IMR-90 (cell line): ENCODE results near the gene PODXL2. TPM values are rescaled to one million over a fixed set of nuclear protein-coding genes. Genes with fewer than 3 reads are reported as not detected.

Experiments used
- ATAC-seq: fragments of 200-7000 bp; cut with Tn5 transposase; 2 replicates; pipeline ENCODE4 v1.9.1; 2020; ENCODE audit warnings: low read depth, mild to moderate bottlenecking, moderate library complexity
- BruUV-seq: library from RNA; stranded (reverse); fragments of 400-500 nt; replicated peaks from 2 replicates; lab custom pipeline; 2021; lab: Mats Ljungman, UMichigan
- CTCF ChIA-PET: fragments of 300-600 bp; formaldehyde crosslinking; extraction: SDS; loops from one replicate; lab custom pipeline; 2021; ENCODE audit warnings: antibody characterized with exemption; lab: Yijun Ruan, JAX
- POLR2A ChIA-PET: fragments of 300-600 bp; sonication (Branson Sonifier 250); formaldehyde crosslinking; loops from one replicate; lab custom pipeline; 2022; ENCODE audit warnings: antibody characterized with exemption; ENCODE audit not compliant: unreplicated experiment; lab: Charles Lee
- DNase-seq: peaks from one replicate; pipeline ENCODE4 v3.0.0; 2013
- H2AFZ ChIP-seq: replicated peaks from 2 replicates; pipeline ENCODE3; 2013; ENCODE audit warnings: low read length, mild to moderate bottlenecking; ENCODE audit not compliant: poor library complexity
- H2AK5ac ChIP-seq: 2 replicates; pipeline ENCODE4 v1.6.1; 2013; ENCODE audit warnings: low read depth, low read length, inconsistent platforms
- H2AK9ac ChIP-seq: replicated peaks from 2 replicates; pipeline ENCODE3; 2013; ENCODE audit warnings: mild to moderate bottlenecking, low read depth, low read length, moderate library complexity; ENCODE audit not compliant: poor library complexity
- H2BK120ac ChIP-seq: 2 replicates; pipeline ENCODE4 v1.6.1; 2013; ENCODE audit warnings: low read depth, low read length, inconsistent platforms
- H2BK15ac ChIP-seq: 3 replicates; pipeline ENCODE4 v1.6.1; 2013; ENCODE audit warnings: low read depth, low read length, inconsistent platforms
- H2BK20ac ChIP-seq: 2 replicates; pipeline ENCODE4 v1.6.1; 2013; ENCODE audit warnings: low read depth, mild to moderate bottlenecking, inconsistent platforms, low read length, moderate library complexity
- H2BK5ac ChIP-seq: 2 replicates; pipeline ENCODE4 v1.6.1; 2013; ENCODE audit warnings: mild to moderate bottlenecking, low read depth, low read length, inconsistent platforms; ENCODE audit not compliant: poor library complexity, severe bottlenecking
- H3K14ac ChIP-seq: replicated peaks from 2 replicates; pipeline ENCODE4 v1.6.1; 2013; ENCODE audit warnings: low read depth, low read length, inconsistent platforms
- H3K18ac ChIP-seq: 2 replicates; pipeline ENCODE4 v1.6.1; 2013; ENCODE audit warnings: low read depth, low read length, control low read depth
- H3K23ac ChIP-seq: 2 replicates; pipeline ENCODE4 v1.6.1; 2013; ENCODE audit warnings: low read depth, low read length, inconsistent platforms
- H3K27ac ChIP-seq: 2 replicates; pipeline ENCODE4 v1.5.1; 2013; ENCODE audit warnings: mild to moderate bottlenecking, control low read depth, low read length; ENCODE audit not compliant: insufficient read depth
- H3K27me3 ChIP-seq: 2 replicates; pipeline ENCODE4 v1.6.1; 2013; ENCODE audit warnings: low read length; ENCODE audit not compliant: control insufficient read depth, insufficient read depth
- H3K36me3 ChIP-seq: 2 replicates; pipeline ENCODE4 v1.6.1; 2013; ENCODE audit warnings: low read length, mixed read lengths; ENCODE audit not compliant: control insufficient read depth, insufficient read depth
- H3K4ac ChIP-seq: 2 replicates; pipeline ENCODE4 v1.6.1; 2013; ENCODE audit warnings: low read depth, low read length, inconsistent platforms
- H3K4me1 ChIP-seq: 2 replicates; pipeline ENCODE4 v1.6.1; 2013; ENCODE audit warnings: low read length, mixed read lengths; ENCODE audit not compliant: control insufficient read depth, insufficient read depth
- H3K4me2 ChIP-seq: 2 replicates; pipeline ENCODE4 v1.6.1; 2013; ENCODE audit warnings: low read depth, mild to moderate bottlenecking, control low read depth, low read length, moderate library complexity
- H3K4me3 ChIP-seq: 2 replicates; pipeline ENCODE4 v1.5.1; 2013; ENCODE audit warnings: low read depth, mild to moderate bottlenecking, control low read depth, low read length, moderate library complexity; ENCODE audit not compliant: insufficient read depth
- H3K56ac ChIP-seq: 2 replicates; pipeline ENCODE4 v1.6.1; 2013; ENCODE audit warnings: low read length, inconsistent platforms; ENCODE audit not compliant: insufficient read depth; ENCODE audit errors: extremely low read depth
- H3K79me1 ChIP-seq, 2 experiments: 2 replicates each; pipeline ENCODE4 v1.6.1; 2013; ENCODE audit warnings: low read length in 2 of 2, inconsistent platforms in 1 of 2, low read depth in 1 of 2
- H3K9ac ChIP-seq: 2 replicates; pipeline ENCODE4 v1.6.1; 2013; ENCODE audit warnings: low read depth, low read length, control low read depth
- H3K9me1 ChIP-seq: 2 replicates; pipeline ENCODE4 v1.6.1; 2013; ENCODE audit warnings: low read length, inconsistent platforms; ENCODE audit not compliant: insufficient read depth
- H3K9me3 ChIP-seq: 2 replicates; pipeline ENCODE4 v1.6.1; 2013; ENCODE audit warnings: low read length; ENCODE audit not compliant: control insufficient read depth, insufficient read depth
- H4K20me1 ChIP-seq: 2 replicates; pipeline ENCODE4 v1.6.1; 2013; ENCODE audit warnings: low read length, inconsistent platforms; ENCODE audit not compliant: insufficient read depth
- H4K5ac ChIP-seq: 2 replicates; pipeline ENCODE4 v1.6.1; 2013; ENCODE audit warnings: mild to moderate bottlenecking, low read depth, low read length, control low read depth
- H4K8ac ChIP-seq, 2 experiments: 2 replicates each; pipeline ENCODE4 v1.6.1; 2013; ENCODE audit warnings: low read depth in 2 of 2, low read length in 2 of 2, control low read depth in 1 of 2, inconsistent platforms in 1 of 2
- H4K91ac ChIP-seq: 2 replicates; pipeline ENCODE4 v1.6.1; 2013; ENCODE audit warnings: low read depth, low read length, inconsistent platforms; ENCODE audit not compliant: insufficient read depth
- BHLHE40 ChIP-seq: fragments of 150-350 bp; IDR thresholded peaks from 2 replicates; pipeline ENCODE4 v1.6.1; 2016; ENCODE audit warnings: mild to moderate bottlenecking, low read depth, low read length
- CEBPB ChIP-seq: IDR thresholded peaks from 2 replicates; pipeline ENCODE4 v1.6.1; 2012; ENCODE audit warnings: low read depth, low read length, improper control_type of control experiment
- CHD1 ChIP-seq: IDR thresholded peaks from 2 replicates; pipeline ENCODE4 v1.6.1; 2012; ENCODE audit warnings: low read depth, low read length, improper control_type of control experiment
- FOS ChIP-seq: fragments of 150-350 bp; IDR thresholded peaks from 2 replicates; pipeline ENCODE4 v1.6.1; 2016; ENCODE audit warnings: low read depth, low read length
- MAFK ChIP-seq: IDR thresholded peaks from 2 replicates; pipeline ENCODE4 v1.6.1; 2012; ENCODE audit warnings: low read depth, low read length, improper control_type of control experiment
- MAZ ChIP-seq: IDR thresholded peaks from 2 replicates; pipeline ENCODE4 v1.6.1; 2012; ENCODE audit warnings: low read depth, mild to moderate bottlenecking, low read length, improper control_type of control experiment, moderate library complexity, borderline replicate concordance
- MXI1 ChIP-seq: IDR thresholded peaks from 2 replicates; pipeline ENCODE4 v1.6.1; 2012; ENCODE audit warnings: low read depth, mild to moderate bottlenecking, low read length, moderate library complexity, borderline replicate concordance
- NFE2L2 ChIP-seq: fragments of 150-350 bp; IDR thresholded peaks from 2 replicates; pipeline ENCODE4 v1.6.1; 2016; ENCODE audit warnings: low read depth, mild to moderate bottlenecking, low read length
- POLR2A ChIP-seq: IDR thresholded peaks from 2 replicates; pipeline ENCODE4 v1.6.1; 2012; ENCODE audit warnings: mild to moderate bottlenecking, low read depth, low read length
- RAD21 ChIP-seq: IDR thresholded peaks from 2 replicates; pipeline ENCODE4 v1.6.1; 2012; ENCODE audit warnings: low read length, improper control_type of control experiment
- RCOR1 ChIP-seq: IDR thresholded peaks from 2 replicates; pipeline ENCODE4 v1.6.1; 2012; ENCODE audit warnings: mild to moderate bottlenecking, low read length, improper control_type of control experiment; ENCODE audit not compliant: insufficient replicate concordance
- RFX5 ChIP-seq: IDR thresholded peaks from 2 replicates; pipeline ENCODE4 v1.8.0; 2012; ENCODE audit warnings: low read depth, mild to moderate bottlenecking, low read length, moderate library complexity
- SMC3 ChIP-seq: fragments of 150-350 bp; IDR thresholded peaks from 2 replicates; pipeline ENCODE4 v1.6.1; 2016; ENCODE audit warnings: low read depth, mild to moderate bottlenecking, antibody characterized with exemption, low read length, moderate library complexity
- dilution Hi-C: fragments of 300-500 bp; cut with HindIII; formaldehyde crosslinking; loops from one replicate; pipeline ENCODE4 v1.14.3; 2018; ENCODE audit warnings: low sequenced_read_pairs; ENCODE audit not compliant: unreplicated experiment
- in situ Hi-C: fragments of 300-500 bp; cut with MboI; formaldehyde crosslinking; loops from 3 replicates; pipeline ENCODE4 v1.14.3; 2019; ENCODE audit warnings: low sequenced_read_pairs, inconsistent platforms, mixed read lengths
- intact Hi-C: fragments of 100-400 bp; cut with micrococcal nuclease; formaldehyde crosslinking; loops from 2 replicates; pipeline ENCODE4 v1.10.0; 2022
- polyA plus RNA-seq, 3 experiments: library from polyadenylated mRNA; depleted of rRNA; stranded (reverse); fragments of >200 nt; gene quantifications; 2 replicates each; pipeline ENCODE4 v1.2.3, GENCODE V29; 2012; ENCODE audit warnings: low replicate concordance in 1 of 3
- total RNA-seq: library from RNA; depleted of rRNA; stranded (reverse); fragments of >200 nt; gene quantifications from 2 replicates; pipeline ENCODE4 v1.2.3, GENCODE V29; 2012
- TF ChIP-seq, protein P1 (sequence below): fragments of 150-350 bp; IDR thresholded peaks from 2 replicates; pipeline ENCODE4 v1.6.1; 2017; ENCODE audit warnings: mild to moderate bottlenecking, antibody characterized with exemption, low read length, low read depth
- TF ChIP-seq, protein P2 (sequence below): fragments of 150-350 bp; IDR thresholded peaks from 2 replicates; pipeline ENCODE4 v1.6.1; 2016; ENCODE audit warnings: low read depth, mild to moderate bottlenecking, low read length, moderate library complexity, borderline replicate concordance
- TF ChIP-seq, protein P3 (sequence below): conservative IDR thresholded peaks from 2 replicates; pipeline ENCODE4 v1.5.1; 2012; ENCODE audit warnings: mild to moderate bottlenecking, low read depth, low read length, improper control_type of control experiment

PODXL2 gene
- total and polyA plus RNA-seq, 2 of the 4 experiments (the other 2 are of a cell fraction), result 1.6 to 5.4 TPM

GRCh38 chr3:127647845-127648204 is 18.8 kb downstream of the PODXL2 start:
- no peaks in the 10 kb centered on the region for H3K36me3 ChIP-seq
- H2AK5ac ChIP-seq, result no peak overlapping the region
- no peak overlapping the region for H2BK120ac ChIP-seq
- no peak overlapping the region for H3K56ac ChIP-seq
- H2AK9ac ChIP-seq, result no peak overlapping the region
- intact Hi-C loops, result no loop called here
- H3K23ac ChIP-seq, result no peak overlapping the region
- no peak overlapping the region for H4K5ac ChIP-seq
- H3K9me1 ChIP-seq, result no peaks in the 10 kb centered on the region
- no peak overlapping the region for H3K9ac ChIP-seq
- no peak overlapping the region for H4K8ac ChIP-seq
- POLR2A ChIA-PET, result no interaction called here
- no peak for ATAC-seq
- no peak overlapping the region for H3K4me3 ChIP-seq
- BruUV-seq, result no TSS peak
- H3K18ac ChIP-seq, result no peak overlapping the region
- no peak overlapping the region for H3K27ac ChIP-seq
- H3K4ac ChIP-seq, result no peak overlapping the region
- H3K14ac ChIP-seq, result no peak overlapping the region
- peaks cover 16% of the 10 kb centered on the region for H3K27me3 ChIP-seq
- in situ Hi-C loops, result no loop called here
- no peak for TF ChIP-seq MAZ
- no peak for TF ChIP-seq BHLHE40
- TF ChIP-seq POLR2A, result no peak
- TF ChIP-seq SMC3, result no peak
- TF ChIP-seq NFE2L2, result no peak
- TF ChIP-seq RFX5, result no peak
- TF ChIP-seq RAD21, result no peak
- TF ChIP-seq, protein P1, sequence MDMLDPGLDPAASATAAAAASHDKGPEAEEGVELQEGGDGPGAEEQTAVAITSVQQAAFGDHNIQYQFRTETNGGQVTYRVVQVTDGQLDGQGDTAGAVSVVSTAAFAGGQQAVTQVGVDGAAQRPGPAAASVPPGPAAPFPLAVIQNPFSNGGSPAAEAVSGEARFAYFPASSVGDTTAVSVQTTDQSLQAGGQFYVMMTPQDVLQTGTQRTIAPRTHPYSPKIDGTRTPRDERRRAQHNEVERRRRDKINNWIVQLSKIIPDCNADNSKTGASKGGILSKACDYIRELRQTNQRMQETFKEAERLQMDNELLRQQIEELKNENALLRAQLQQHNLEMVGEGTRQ, result no peak
- TF ChIP-seq, protein P2, sequence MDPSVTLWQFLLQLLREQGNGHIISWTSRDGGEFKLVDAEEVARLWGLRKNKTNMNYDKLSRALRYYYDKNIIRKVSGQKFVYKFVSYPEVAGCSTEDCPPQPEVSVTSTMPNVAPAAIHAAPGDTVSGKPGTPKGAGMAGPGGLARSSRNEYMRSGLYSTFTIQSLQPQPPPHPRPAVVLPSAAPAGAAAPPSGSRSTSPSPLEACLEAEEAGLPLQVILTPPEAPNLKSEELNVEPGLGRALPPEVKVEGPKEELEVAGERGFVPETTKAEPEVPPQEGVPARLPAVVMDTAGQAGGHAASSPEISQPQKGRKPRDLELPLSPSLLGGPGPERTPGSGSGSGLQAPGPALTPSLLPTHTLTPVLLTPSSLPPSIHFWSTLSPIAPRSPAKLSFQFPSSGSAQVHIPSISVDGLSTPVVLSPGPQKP, result no peak
- no peak for TF ChIP-seq MAFK
- TF ChIP-seq FOS, result no peak
- TF ChIP-seq RCOR1, result no peak
- TF ChIP-seq MXI1, result no peak
- TF ChIP-seq CHD1, result no peak
- no peak for TF ChIP-seq CEBPB
- TF ChIP-seq, protein P3, sequence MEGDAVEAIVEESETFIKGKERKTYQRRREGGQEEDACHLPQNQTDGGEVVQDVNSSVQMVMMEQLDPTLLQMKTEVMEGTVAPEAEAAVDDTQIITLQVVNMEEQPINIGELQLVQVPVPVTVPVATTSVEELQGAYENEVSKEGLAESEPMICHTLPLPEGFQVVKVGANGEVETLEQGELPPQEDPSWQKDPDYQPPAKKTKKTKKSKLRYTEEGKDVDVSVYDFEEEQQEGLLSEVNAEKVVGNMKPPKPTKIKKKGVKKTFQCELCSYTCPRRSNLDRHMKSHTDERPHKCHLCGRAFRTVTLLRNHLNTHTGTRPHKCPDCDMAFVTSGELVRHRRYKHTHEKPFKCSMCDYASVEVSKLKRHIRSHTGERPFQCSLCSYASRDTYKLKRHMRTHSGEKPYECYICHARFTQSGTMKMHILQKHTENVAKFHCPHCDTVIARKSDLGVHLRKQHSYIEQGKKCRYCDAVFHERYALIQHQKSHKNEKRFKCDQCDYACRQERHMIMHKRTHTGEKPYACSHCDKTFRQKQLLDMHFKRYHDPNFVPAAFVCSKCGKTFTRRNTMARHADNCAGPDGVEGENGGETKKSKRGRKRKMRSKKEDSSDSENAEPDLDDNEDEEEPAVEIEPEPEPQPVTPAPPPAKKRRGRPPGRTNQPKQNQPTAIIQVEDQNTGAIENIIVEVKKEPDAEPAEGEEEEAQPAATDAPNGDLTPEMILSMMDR, result no peak
- H2BK20ac ChIP-seq, result no peak overlapping the region
- no peak overlapping the region for H2BK5ac ChIP-seq
- H3K4me1 ChIP-seq, result no peaks in the 10 kb centered on the region
- no peaks in the 10 kb centered on the region for H3K79me1 ChIP-seq
- H2BK15ac ChIP-seq, result no peak overlapping the region
- H2AFZ ChIP-seq, result no peak overlapping the region
- H4K91ac ChIP-seq, result no peak overlapping the region
- CTCF ChIA-PET, result interaction anchor here (0.6 kb wide), 1 partner anchor 10 kb away, joined by 3 read pairs; no protein-coding TSS in a partner anchor
- no peak for DNase-seq
- H4K20me1 ChIP-seq, result no peaks in the 10 kb centered on the region
- no peak overlapping the region for H3K4me2 ChIP-seq
- dilution Hi-C loops, result no loop called here
- no peaks in the 10 kb centered on the region for H3K9me3 ChIP-seq
